NCI-H146 treated with DMSO at 0.1 percent for 48 hours (cell line): ENCODE measurements around the gene LEO1.
A peak's percentile ranks its signal among the peaks of the same experiment; 100 is the strongest.

Source experiments
- DNase-seq: peaks from one replicate; lab custom pipeline; 2025; ENCODE audit not compliant: unreplicated experiment; lab: John Stamatoyannopoulos, UW

Gene LEO1

DNA sequence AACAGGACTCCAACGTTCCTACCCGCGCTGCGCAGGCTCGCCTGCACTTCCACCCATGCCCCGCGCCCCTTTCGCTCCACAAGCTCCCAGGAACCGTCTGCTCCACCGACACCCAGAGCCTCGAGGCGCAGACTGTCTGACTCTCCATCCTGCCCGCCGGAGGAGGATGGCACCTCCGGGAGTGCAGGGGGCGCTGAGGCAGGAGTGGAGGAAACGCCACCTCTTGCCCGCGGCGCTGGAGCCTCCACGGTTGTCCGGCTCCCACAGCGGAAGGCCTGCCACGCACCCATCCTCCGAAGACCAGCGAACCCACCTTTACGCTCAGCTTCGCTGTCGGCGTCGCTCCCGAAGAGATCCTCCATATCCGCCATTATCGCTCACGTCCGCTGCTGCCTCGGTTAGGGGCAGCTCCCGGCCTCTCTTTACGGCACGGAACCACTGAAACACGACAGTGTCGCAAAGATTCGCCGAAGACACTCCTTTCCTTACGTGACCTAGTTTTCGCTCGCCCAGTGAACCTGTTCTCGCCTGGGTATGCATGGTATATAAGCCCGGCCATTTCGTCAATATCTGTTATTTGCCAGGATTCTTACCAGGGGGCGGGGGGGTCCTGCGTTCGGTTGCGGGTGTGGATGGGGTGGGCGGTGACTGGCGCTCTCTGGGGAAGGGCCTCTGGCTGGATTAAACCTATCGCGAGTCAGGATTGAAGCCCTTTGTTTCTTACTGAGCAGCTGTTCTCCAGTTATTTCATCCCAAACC lies at the start of gene LEO1:
Gene LEO1, minus strand, starts transcription at position 404 of the 759 bp plus-strand sequence. Its CDS starts 33 bp downstream, at position 371.
- DNase-seq, result peak; percentile 89

DNA sequence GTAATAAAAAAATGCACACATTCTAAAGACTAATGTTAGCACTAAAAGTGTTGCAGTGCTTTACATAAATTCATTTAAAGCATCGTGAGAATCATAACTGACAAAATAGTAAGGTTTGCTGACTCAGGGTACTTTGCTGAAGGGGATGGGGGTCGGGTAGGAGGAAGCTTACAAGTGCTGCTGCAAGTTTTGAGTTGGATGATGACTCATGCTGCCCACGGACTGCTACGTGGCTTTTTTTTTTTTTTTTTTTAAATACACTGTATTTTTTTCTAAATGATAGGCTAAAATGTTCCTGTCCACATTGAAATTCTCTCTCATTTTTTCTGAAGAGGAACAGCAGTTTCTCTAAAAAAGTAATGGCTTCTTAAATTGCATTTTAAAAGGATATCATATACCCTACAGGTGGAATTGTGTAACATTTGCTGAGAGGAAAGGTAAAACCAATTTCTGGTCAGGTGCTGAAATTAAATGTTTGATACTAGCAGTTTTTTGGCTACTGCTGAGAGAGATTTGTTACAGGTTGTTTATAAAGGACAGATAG lies 49.6 kb upstream of the LEO1 start:
- no peak for DNase-seq

DNA sequence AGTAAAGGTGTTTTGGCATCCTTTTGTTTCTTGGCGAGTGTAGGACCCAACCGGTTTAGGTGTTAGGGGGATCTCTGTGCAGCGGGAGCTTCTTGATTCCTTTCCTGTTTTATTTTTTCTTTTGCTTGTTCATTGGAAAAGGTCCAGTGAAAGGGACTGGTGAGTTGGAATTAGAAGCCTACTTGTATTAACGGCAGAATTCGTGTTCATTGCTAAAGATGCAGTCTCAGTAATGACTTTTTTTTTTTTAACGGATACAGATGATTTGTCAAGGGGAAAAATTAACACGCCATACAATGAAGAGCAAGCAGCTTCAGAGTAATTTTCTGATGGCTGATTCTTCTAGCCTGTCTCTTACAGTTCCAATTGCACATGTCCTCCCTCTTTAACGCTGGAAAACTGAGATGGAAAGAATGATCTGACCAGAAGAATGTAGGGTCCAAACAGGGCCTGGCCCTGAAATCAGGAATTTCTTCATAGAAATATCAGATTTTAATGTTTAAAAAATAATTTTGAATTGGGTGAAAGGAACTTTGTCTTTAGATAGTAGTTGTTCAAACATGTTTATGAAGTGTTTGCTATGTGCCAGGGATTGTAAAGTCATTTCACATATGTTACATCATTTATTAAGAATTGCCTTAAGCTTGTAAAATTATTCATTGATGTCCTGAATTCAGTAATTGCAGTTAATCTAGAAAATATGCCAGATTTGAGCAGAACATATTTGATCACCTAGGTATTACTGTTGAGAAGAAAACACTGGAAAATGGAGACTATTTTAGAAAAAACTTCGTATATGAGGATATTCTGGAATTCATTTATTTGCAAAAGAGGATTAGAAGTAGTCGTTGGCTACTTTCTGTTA lies 48.9 kb upstream of the LEO1 start:
- no peak for DNase-seq

DNA sequence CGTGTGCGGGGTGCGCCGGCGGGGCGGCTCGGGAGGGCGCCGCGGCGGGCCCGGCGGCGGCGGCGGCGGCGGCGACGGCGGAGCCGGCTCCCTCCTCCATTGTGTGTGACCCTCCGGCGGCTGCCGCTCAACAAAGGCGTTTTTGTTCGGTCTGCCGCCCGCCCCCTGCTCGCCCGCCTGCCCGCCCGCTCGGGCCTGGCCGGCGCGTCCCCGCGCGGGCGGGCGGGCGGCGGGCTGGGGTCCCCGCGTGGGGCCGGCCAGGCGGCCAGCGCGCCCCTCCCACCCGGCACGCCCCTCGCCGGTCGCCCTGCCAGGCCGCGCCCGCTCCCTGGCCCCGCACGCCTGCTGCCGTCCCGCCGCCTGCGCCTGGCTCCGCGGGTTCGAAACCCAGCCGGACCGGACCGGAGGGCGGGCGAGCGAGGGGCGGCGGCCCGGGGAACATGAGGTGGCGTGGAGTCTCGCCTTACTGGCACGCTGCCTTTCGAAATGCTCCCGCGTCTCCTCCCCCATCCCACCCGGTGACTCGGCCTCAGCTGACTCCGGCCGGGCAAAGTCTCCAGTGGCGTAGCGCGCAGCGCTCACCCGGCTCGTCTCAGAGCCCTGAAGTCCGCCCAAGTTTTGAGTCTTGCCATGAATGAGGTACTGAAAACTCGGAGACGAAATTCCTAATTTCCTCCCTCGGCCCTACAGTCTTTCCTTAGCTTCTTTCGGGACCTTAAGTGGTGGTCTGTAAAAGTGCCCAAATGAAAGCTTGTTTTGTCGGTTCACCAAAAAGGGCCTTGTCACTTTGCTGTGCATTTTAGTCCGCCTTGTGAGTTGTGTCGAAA lies 48.0 kb upstream of the LEO1 start:
- DNase-seq, result peak; percentile 12

DNA sequence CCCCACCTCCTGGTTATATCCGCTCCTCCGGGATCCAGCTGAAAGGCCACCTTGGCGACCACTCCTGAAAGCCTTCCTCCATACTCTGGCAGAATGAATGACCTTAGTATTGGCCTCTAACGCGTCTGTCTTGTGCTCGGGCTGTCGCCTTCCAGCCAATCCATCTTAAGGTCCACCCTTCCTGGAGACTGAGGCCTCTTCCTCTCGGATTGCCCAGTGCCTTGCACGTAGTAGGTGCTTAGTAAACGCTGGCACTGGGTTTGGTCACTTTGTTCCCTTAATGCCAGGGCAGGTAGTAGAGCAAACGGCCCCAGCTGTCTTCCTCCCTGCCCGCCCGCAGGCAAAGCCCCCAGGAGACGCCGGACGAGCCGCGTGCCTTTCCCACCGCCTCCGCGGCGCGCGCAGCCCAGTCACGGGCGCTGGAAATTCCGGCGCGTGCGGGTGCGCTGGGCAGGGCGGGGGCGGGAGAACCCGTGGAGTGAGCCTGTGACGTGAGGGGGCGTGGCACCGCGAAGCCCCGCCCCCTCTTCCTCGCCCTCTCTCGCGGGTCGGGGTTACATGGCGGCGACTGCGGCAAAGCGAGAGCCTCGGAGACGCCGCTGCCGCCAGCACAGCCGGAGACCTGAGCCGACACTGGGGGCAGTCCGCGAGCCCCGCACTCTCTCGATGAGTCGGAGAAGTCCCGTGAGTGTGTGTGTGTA lies 47.3 kb upstream of the LEO1 start, which contains the start of gene MAPK6:
Gene MAPK6, plus strand, starts transcription at position 527 of the 701 bp plus-strand sequence. CDS start 27,242 bp downstream, outside the sequence.
- DNase-seq, result peak; percentile 48

DNA sequence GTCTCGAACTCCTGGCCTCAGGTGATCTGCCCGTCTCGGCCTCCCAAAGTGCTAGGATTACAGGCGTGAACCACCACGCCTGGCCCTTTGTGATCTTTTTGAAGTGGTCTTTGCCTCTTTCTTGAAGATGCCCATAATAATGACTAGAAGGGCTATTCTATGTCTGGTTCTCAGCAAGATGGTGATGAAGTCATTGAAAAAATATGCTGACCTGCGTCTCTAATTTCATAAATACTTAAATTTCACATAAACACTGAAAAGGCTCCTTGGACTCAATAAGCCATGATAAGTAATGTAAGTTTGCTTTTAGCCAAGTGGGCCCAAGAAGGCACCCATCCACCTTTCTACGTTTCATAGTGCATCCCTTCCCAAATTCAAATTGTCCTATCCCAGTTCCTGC lies 46.7 kb upstream of the LEO1 start:
- DNase-seq, result no peak

DNA sequence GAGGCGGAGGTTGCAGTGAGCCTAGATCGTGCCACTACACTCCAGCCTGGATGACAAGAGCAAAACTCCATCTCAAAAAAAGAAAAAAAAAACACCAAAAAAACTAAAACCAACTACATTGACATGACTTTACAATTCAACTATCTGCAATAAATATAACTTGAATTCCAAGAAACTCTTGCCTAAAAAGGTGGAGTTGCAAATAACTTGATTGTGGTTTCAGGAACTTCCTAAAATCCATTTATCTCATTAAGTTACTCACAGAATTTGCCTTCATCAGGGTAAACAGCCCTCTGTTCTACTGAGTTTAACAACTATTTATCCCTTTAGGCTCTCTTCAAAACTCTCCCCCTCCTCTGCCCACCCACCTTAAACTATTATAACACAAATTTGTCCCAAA lies 44.7 kb upstream of the LEO1 start:
- no peak for DNase-seq

DNA sequence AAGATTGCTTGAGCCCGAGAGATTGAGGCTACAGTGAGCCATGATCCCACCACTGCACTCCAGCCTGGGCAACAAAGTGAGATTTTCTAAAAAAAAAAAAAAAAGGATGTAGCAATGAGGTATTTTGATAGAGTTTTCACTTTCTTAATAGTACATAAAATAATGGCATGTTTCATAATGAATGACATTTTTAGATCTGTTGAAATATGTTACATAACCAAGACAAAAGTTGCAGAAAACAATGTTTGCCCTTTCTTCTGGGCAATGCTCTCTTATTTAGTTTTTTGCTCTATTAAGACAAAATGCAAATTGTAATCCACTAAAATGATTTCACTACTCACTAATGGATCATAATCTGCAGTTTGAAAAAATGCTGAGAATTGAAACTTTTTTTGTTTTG lies 43.0 kb upstream of the LEO1 start:
- no peak for DNase-seq

DNA sequence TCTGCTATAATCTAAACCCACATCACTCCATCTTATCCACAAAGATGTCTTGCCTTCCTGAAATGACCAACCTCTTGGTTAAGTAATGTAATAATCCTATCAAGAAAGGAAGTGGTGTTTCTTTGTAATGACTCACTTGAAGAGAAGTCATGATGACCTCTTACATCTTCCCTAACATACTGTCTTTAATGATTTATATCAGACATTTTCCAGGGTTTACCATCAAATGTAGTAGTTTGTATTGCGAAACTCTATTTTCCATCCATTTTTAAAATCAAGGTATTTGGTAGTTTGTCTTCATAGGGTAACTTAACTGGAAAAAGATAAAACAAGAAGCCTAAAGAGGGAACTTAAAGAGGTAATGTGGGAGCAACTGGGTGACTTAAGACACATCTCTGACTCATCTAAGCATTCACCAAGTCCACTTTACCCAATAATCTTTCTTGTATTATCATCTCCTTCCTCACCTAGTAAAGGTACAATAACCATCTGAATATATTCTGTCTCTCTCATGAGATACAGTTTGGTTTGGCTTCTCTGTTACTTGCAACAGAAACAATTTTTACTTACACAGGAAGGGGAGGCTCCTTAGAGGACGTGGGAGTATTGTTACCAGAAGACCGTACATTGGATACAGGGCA lies 41.7 kb upstream of the LEO1 start:
- DNase-seq, result no peak

DNA sequence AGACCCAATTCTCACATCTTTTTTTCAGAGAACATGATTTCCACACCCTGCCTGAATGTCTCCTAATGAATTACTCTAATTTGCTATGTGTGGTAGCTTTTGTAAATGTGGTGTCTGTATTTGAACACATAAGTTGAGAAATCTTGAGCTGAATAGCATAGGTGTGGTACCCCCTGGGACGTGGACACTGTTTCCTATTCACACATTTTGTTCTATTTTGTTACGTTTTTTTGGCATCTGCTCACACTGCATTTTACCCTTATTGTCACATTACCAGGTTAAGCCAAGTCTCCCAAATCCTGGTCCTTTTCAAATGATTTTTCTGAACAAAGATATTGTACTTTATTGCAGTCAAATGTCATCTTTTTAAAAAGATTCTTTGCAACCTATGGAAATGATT lies 40.6 kb upstream of the LEO1 start:
- no peak for DNase-seq

DNA sequence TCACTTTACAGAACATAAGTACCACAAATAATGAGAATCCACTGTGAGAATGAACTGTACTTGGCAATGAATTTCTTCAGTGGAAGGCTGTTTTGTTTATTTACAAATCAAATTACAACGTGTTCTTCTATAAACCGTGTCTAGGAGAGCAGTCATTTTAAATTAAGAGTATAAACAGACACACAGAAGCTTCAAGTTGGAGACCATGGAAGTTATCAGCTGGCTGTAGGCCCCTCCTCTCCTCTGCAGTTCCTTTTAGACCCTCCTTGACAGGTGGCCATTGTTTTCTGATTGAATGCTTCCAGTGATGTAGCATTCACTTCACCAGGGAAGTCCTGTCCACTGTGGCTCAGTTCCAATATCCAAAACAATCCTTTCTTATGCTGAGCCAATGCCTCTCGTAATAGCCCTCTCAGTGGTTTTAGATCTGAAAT lies 40.1 kb upstream of the LEO1 start:
- peak; percentile 4 for DNase-seq

DNA sequence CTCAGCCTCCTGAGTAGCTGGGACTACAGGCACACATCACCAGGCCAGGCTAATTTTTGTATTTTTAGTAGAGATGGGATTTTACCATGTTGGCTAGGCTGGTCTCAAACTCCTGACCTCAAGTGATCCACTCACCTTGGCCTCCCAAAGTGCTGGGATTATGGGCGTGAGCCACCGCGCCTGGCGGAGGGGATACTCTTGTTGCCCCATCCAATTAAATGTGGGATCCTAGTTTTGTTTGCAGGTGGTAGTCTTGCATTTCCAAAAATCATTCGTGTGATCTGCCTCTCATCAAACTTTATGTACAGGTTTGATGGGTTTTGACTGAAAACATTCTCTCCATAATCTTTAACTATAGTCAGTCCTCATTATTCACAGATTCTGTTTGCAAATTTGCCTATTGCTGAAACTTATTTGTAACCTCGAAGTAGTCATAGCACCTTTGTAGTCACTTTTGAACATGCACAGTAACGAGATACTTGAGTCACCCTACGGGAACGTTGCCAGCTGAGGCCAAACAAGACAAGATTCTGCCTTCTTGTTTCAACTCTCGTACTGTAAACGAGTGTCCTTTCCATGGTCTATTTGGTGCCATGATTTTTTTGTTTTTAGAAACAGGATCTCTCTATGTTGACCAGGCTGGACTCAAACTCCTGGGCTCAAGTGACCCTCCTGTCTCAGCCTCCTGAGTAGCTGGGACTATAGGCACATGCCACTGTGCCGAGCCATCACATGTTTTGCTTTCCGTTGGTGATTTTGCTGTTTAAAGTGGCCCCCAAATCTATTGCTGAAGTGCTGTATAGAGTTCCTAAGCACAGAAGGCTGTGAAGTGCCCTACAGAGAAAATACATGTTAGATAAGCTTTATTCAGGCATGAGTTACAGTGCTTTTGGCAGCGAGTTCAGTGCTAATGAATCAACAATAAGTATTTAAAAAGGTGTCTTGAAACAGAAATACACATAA lies 39.3 kb upstream of the LEO1 start:
- no peak for DNase-seq

DNA sequence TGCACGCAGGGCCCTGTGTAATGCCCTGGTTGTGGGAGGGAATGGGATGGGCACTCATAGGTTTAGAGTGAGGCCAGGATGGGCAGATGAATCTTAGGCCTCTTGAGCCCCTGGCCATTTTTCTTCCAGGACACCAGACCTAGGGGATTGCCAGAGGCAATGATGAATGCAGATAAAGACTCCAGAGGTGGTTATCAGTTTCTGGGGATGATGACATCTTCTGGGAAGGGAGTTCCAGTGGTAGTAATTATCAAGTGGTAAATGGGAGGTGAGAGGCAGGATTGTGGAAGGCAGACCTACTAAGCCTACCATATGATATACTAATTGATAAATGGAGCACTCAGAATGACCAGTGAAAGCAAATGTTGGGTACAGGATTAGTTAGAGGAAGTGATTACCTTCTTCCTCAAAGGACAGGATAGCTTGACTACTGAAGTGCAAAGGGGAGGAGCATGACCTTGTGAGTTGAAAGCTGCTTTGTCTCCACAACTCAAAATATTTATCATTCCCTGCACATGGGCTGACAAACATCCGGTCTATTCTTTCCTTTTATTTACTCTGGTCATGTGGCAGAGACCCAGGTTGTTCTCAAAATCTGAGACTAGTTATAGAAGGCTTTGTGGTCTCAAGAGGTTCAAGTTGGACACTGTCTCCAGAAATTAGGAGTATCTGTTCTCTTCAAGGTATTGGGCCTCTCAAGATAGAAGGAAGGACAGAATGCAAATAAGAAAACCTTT lies 37.3 kb upstream of the LEO1 start:
- peak; percentile 53 for DNase-seq

DNA sequence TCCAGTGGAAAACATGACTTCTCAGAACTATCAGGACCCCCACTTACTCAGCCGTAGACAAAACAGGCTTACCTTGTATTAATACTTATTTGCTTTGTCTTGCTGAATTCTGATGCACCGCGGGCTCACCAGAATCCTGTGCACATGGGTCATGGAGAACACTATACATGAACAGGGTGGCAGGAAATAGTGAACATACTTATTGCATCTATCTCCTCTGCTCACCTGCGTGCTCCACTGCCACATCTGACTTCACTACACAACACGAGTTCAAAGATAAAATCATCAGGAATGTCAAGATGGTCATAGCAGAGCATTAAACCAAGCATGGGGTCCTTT lies 36.8 kb upstream of the LEO1 start:
- no peak for DNase-seq

DNA sequence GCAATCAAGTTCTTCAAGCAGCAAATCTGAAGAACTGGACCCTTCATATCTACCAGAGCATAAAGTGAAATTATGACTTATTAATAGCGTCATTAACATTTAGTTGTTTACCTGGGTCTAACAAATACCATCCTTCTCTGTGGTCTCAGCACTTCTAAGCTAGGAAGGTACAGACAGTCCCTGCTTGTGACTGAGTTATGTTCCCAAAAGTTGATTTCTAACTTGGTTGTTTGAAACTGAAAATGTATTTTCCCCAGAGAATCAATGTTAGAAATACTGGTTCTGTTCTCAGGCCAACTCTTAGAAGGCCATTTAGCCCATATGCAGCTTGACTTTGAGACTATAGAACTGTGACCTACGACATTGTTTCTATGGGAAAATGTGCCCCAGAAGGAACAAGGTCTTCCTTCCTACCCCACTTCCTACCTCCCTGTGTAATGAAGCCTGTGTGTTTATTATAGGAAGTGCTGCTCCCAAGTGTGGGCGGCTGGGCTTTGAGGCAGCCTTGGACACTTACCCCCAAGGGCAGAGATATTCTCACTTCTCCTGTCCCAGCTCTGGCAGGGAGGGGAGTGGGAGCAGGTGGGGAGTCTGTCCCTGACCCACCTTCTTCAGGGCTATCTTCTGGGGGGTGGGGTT lies 35.2 kb upstream of the LEO1 start:
- DNase-seq, result no peak

DNA sequence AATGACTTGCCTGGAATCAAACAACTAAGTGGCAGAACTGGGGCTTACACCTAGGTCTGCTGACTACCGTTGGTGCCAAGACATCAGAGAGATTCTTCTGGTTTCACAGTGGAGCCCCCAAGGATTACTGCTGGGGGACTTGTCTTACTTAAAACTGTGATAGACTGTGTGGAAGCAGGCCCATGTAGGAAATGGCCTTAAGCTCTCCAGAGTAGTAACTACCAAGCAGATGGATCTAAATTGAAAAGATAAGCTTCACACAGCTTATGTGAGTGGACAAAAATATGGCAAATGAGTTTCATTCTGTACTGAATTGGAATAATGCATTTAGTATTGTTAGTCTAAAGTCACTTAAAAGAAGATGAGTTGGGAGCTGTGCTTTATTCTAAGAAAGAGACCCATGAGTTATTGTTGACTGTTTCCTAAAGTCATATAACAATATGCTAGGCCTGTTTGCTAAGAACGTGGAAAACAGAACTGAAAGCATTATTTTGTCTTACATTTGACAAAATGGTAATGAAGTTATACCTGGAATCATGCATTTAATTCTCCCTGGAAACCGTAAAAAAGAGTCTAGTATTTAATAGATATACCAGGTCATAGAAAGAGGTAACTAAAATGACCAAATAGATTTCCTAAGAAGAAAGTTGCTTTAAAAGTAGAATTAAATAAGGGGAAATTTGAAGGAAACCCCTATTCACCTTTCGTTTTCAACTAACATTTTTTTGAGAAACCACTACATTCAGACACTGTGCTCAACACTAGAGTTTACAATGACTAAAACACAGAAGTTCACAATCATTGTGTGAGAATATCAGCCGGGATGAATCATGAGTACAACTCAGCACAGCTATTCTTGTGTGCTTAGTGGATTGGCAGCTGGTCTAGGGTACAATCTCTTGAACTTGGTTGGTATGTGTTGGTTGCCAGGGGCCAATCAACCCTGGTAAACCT lies 34.4 kb upstream of the LEO1 start:
- no peak for DNase-seq

DNA sequence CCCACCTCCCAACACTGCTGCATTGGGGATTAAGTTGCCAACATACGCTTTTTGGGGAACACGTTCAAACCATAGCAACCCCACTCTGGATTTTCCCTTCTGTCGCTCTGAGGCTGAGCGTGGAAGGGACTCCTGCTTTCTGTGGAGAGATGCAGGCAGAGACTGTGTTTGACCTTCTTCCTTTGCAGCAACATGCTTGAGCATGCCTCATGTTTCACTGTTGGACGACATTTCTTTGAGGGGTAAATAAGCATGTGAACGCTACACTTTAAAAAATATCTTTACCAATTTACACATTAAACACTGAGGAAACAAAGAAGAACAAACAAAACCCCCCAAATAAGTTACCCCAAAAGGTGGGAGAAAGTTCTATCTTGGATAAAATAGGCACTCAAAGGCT lies 33.2 kb upstream of the LEO1 start:
- no peak for DNase-seq
